Spleen (tissue), 7 donors: Measurements from ENCODE around the gene RAI14.

Source experiments
- CTCF ChIP-seq, 11 experiments: fragments of 200-600 bp in 7 of 11; fragments of 450-650 bp in 4 of 11; sonication (generic) in 4 of 11; IDR thresholded peaks in 8 of 11; conservative IDR thresholded peaks in 3 of 11; 1 replicate in 7 of 11; 2 replicates in 4 of 11; pipeline versions ENCODE4 v1.4.0 to v1.8.0; 2016 to 2021; ENCODE audit warnings: antibody characterized with exemption in 11 of 11, inconsistent platforms in 4 of 11, mild to moderate bottlenecking in 1 of 11
- POLR2A ChIP-seq, 3 donors: fragments of 450-650 bp; IDR thresholded peaks; one replicate each; pipeline ENCODE4 v1.5.1; 2017; ENCODE audit warnings: antibody characterized with exemption in 3 of 3, mild to moderate bottlenecking in 1 of 3
- POLR2AphosphoS5 ChIP-seq, 3 donors: sonication (generic); formaldehyde crosslinking; IDR thresholded peaks; one replicate each; pipeline ENCODE4 v1.5.1; 2017; ENCODE audit warnings: antibody characterized with exemption in 3 of 3
- donor health status: DM: no; HTN: no; CAD: no; lungs with moderate emphysema.
- donor health status: DM: no; HTN: no; CAD: no.
- donor health status: DM: no; HTN: no; CAD: no.

GRCh38 chr5:34857894-34858293 is 201.8 kb downstream of the RAI14 start:
- TF ChIP-seq CTCF (IDR thresholded peaks at IDR 0.05 in 8 of 11, conservative IDR thresholded peaks at IDR 0.05 in 3 of 11): no peak
- TF ChIP-seq POLR2AphosphoS5 (IDR thresholded peaks at IDR 0.05): no peak
- TF ChIP-seq POLR2A (IDR thresholded peaks at IDR 0.05): no peak
